Skeletal muscle tissue (tissue), 4 donors: ENCODE results near the gene CTU2. TPM values are rescaled to one million over a fixed set of nuclear protein-coding genes. Genes with fewer than 3 reads are reported as not detected.
"Not testable (repeated sequence)": the region's sequence is repeated elsewhere in the genome, so short reads cannot be mapped to it uniquely, and the experiment has no call there.

Experiments used
- H3K27ac ChIP-seq: one replicate; pipeline ENCODE4 v1.7.0; 2013; ENCODE audit warnings: mild to moderate bottlenecking, low read depth, low read length, inconsistent platforms
- H3K27me3 ChIP-seq, 3 donors: one replicate each; pipeline ENCODE4 v1.7.0; 2013; ENCODE audit warnings: low read length in 3 of 3; ENCODE audit not compliant: control insufficient read depth in 3 of 3, insufficient read depth in 3 of 3
- H3K36me3 ChIP-seq, 3 donors: one replicate each; pipeline ENCODE4 v1.7.0; 2013; ENCODE audit warnings: low read length in 3 of 3; ENCODE audit not compliant: control insufficient read depth in 3 of 3, insufficient read depth in 3 of 3
- H3K4me1 ChIP-seq, 3 donors: one replicate each; pipeline ENCODE4 v1.7.0; 2013; ENCODE audit warnings: low read length in 3 of 3, mild to moderate bottlenecking in 3 of 3; ENCODE audit not compliant: control insufficient read depth in 3 of 3, insufficient read depth in 3 of 3
- H3K4me3 ChIP-seq, 3 donors: one replicate each; pipeline ENCODE4 v1.7.0; 2013; ENCODE audit warnings: low read length in 3 of 3
- H3K9ac ChIP-seq, 3 donors: one replicate each; pipeline ENCODE4 v1.7.0; 2013; ENCODE audit warnings: low read length in 3 of 3, mild to moderate bottlenecking in 3 of 3, moderate library complexity in 2 of 3, low read depth in 1 of 3
- H3K9me3 ChIP-seq, 3 donors: one replicate each; pipeline ENCODE4 v1.7.0; 2013; ENCODE audit warnings: low read length in 3 of 3; ENCODE audit not compliant: control insufficient read depth in 3 of 3
- total RNA-seq: library from RNA; depleted of rRNA; stranded (reverse); fragments of >200 nt; gene quantifications from one replicate; pipeline ENCODE4 v1.2.3, GENCODE V29; 2014
- donor health status: Osteomylitis.

Gene CTU2
- total RNA-seq, 1 donor from 2014 or later, result 10.4 TPM

DNA sequence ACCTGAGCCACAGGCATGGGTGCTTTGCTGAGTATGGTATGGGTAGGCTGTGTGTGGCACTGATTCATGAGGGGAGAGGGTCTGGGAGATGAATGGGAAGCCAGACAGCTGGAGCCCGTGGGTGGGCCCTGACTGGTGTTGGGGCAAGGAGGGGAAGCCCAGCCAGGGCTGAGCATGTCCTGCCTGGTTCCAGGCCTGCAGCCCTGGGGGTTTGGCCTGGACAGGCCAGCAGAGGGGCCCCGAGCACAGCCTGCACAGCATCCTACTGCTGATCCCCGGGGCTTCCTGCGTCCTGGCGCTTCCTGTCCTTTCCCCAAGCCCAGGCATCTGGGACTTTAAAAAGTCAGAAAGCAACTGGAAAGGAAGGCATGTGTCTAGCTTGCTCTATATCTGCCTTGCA lies 38.8 kb upstream of the CTU2 start:
- Histone ChIP-seq H3K27ac (no peak overlapping the region), H3K9ac (peak overlapping the region in 1 of 3 donors; percentile 25), H3K4me3 (no peak overlapping the region), H3K9me3 (no peaks in the 10 kb centered on the region), H3K4me1 (peaks cover 28 to 40% (median 34%) of the 10 kb centered on the region in 3 donors), H3K36me3 (peaks cover 0 to 3% (median 2%) of the 10 kb centered on the region in 3 donors), H3K27me3 (no peaks in the 10 kb centered on the region)

DNA sequence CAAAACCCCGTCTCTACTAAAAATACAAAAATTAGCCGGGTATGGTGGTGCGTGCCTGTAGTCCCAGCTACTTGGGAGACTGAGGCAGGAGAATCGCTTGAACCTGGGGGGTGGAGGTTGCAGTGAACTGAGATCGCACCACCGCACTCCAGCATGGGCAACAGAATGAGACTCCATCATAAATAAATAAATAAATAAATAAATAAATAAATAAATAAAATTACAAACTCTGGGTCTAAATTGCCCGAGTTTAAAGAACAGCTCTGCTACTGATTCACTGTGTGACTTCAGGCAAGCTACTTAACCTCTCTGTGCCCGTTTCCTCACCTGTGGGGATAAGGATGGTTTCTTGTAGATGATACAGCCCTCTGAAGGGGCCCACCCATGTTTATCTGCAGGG lies 36.8 kb upstream of the CTU2 start:
- not testable (repeated sequence) for H3K36me3 ChIP-seq, H3K27ac ChIP-seq, H3K9me3 ChIP-seq, H3K4me3 ChIP-seq, H3K27me3 ChIP-seq
- H3K9ac ChIP-seq, result peak overlapping the region in 1 of 3 donors; percentile 45
- peaks cover 35 to 53% (median 51%) of the 10 kb centered on the region in 3 donors for H3K4me1 ChIP-seq

DNA sequence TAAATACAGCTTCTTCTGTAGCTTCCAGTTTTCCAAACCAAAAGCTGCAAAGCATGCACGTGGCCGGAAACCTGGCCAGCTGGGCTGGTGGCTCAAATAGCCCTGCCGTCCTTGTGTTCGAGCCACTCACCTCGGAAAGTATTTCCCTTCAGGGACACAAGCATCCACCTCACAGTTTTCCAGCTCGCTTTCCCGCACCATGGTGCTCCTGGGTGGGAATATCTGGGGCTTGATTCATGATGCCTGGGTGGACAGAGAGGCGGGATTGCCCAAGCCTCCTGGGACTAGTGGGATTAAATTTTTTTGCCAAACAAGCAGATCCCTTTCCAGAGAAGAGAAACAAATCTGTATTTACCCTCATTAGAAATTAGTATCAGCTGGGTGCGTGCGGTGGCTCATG lies 36.3 kb upstream of the CTU2 start:
- H3K36me3 ChIP-seq, result peaks cover 2 to 3% (median 2%) of the 10 kb centered on the region in 3 donors
- peaks cover 35 to 57% (median 52%) of the 10 kb centered on the region in 3 donors for H3K4me1 ChIP-seq
- no peak overlapping the region for H3K4me3 ChIP-seq
- H3K27ac ChIP-seq, result no peak overlapping the region
- no peaks in the 10 kb centered on the region for H3K9me3 ChIP-seq
- H3K9ac ChIP-seq, result peak overlapping the region in 1 of 3 donors; percentile 45
- H3K27me3 ChIP-seq, result no peaks in the 10 kb centered on the region

DNA sequence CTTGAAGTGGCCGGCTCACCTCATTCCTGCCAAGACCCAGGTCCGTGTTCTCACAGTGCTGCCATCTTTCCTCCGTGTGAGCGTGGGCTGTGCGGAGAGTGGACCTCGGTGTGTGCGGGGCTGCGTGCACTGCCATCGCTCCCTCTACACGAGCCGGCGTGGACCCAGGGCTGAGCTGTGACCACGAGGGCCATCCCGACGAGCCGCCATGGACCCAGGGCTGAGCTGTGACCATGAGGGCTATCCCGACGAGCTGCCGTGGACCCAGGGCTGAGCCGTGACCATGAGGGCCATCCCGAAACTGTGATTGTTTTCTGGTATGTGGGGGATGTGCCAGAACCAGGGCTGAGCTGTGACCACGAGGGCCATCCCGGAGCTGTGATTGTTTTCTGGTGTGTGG lies 34.5 kb upstream of the CTU2 start:
- Histone ChIP-seq H3K4me3 (no peak overlapping the region), H3K9ac (peak overlapping the region in 1 of 3 donors; percentile 33), H3K27ac (peak overlapping the region; percentile 90), H3K4me1 (peaks cover 48 to 69% (median 66%) of the 10 kb centered on the region in 3 donors), H3K9me3 (no peaks in the 10 kb centered on the region), H3K36me3 (peaks cover 0 to 2% (median under 1%) of the 10 kb centered on the region in 3 donors), H3K27me3 (peaks cover 0 to under 1% (median 0%) of the 10 kb centered on the region in 3 donors)

DNA sequence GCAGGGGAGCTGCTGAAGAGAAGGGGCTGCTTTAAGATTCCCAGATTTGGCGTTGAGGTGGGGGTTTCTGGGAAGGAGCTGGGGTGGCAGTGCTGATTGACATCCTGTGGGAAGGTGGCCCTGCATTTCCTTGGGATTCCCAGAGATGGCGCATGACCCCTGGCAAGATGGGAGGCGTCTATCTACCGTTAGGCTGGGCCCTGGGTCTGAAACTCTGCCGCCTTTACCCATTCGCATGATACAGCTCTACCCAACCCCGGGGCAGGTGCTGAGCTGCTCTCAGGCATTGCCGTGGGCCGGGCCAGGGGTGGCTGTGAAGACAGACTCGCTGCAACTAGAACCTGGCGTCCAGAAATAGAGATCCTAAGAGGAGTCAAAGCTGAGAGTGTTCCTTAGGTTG lies 33.5 kb upstream of the CTU2 start:
- Histone ChIP-seq H3K9ac (peak overlapping the region in 2 of 3 donors; percentile 25 to 59), H3K4me1 (peaks cover 58 to 79% (median 76%) of the 10 kb centered on the region in 3 donors), H3K27me3 (peaks cover 0 to 4% (median 0%) of the 10 kb centered on the region in 3 donors), H3K36me3 (peaks cover 0 to 3% (median 2%) of the 10 kb centered on the region in 3 donors), H3K9me3 (no peaks in the 10 kb centered on the region), H3K27ac (peak overlapping the region; percentile 90), H3K4me3 (peak overlapping the region in 1 of 3 donors; percentile 20)

DNA sequence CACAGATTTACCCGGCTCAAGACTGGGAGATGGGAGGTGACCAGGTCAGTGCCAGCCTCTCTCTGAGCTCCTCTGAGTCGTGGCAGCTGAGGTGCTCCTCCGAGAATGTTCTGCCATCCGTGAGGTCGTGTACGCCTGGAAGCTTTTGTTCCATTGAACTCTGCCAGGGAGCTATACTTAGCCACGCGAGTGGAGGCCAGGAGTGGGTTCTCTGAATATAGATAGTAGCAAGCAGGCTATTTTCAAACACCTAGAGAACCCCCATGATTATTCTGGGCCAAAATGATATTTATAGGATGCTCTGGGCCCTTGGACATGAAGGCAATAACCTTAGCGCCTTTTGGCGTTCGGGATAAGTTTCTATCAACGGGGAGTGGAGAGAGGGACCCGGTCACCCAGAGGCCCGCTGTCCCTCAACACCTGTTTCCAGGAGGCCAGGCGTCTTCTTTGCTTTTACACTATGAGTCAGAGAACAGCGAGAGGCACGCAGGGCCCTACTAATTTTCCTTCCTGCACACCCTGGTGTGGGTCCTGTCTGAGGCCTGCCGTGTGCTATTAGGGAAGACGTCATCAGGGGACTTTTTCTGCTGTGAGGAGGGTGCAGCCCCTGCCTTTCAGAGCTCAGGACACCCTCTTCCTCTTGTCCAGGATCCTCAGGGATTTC lies 32.5 kb upstream of the CTU2 start:
- peak overlapping the region in 2 of 3 donors; percentile 35 to 45 for H3K4me3 ChIP-seq
- no peaks in the 10 kb centered on the region for H3K9me3 ChIP-seq
- peak overlapping the region; percentile 90 for H3K27ac ChIP-seq
- H3K36me3 ChIP-seq, result peaks cover 0 to 3% (median 2%) of the 10 kb centered on the region in 3 donors
- peaks cover 0 to 13% (median 0%) of the 10 kb centered on the region in 3 donors for H3K27me3 ChIP-seq
- H3K4me1 ChIP-seq, result peaks cover 68 to 89% (median 83%) of the 10 kb centered on the region in 3 donors
- H3K9ac ChIP-seq, result peak overlapping the region; percentile 63 to 73 (median 71)

DNA sequence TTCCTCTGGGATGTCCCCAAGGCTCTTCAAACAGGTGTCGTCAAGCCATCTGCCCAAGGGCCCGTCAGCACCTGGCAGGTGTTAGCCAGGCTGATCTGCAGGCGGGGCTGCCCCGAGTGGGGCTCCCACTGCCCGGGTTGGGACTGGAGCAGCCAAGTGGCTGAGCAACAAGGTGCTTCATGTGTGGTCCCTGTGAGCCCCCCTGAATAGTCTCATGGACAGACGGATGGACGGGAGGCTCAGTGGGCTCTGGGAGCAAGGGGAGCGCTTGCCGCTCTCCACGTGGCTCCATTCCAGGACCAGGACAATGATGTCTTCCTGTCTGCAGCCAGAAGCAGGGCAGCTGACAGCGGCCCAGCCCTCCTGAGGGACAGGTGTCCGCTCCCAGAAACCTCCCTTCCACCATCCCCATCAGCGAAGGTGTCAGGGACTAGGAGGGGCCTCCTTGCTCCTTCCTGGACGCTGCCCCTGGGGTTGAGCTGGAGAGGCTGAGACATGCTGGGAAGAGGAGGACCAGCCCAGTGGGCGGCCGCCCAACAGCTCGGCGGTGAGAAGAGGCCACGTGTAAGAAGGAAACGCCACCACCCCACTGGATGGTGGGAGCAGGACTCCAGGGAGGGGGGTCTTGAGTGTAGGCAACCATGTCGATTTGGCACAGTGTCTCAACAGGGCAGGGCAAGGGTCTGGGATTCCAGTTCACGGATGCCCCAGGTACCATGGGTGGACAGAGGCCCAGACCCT lies 29.6 kb upstream of the CTU2 start:
- Histone ChIP-seq H3K9ac (peak overlapping the region in 1 of 3 donors; percentile 45), H3K9me3 (no peaks in the 10 kb centered on the region), H3K4me3 (peak overlapping the region in 1 of 3 donors; percentile 22), H3K4me1 (peaks cover 71 to 88% (median 75%) of the 10 kb centered on the region in 3 donors), H3K27ac (peak overlapping the region; percentile 90), H3K27me3 (peaks cover 0 to 23% (median 7%) of the 10 kb centered on the region in 3 donors), H3K36me3 (peaks cover 2 to 11% (median 7%) of the 10 kb centered on the region in 3 donors)

DNA sequence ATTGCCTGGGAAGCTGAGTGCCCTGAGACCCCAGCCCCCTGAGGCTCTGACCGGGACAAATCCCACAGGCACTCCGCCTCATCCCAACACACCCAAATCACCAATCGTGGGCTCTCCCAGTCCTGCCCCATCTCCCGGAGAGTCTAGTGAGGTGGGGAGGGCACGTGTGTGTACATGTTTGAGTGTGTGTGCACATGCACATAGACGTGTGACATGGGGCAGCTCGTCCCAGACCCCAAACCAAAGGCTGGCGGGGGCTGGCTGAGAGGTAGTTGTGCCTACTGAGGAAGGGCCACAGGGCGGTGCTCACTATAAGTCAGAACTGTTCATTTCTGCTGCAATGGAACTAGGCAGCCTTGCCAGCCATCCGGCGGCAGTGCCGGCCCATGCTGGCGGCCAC lies 28.6 kb upstream of the CTU2 start:
- Histone ChIP-seq H3K27me3 (peaks cover 0 to 23% (median 7%) of the 10 kb centered on the region in 3 donors), H3K9me3 (no peaks in the 10 kb centered on the region), H3K9ac (peak overlapping the region in 2 of 3 donors; percentile 2 to 3), H3K4me3 (no peak overlapping the region), H3K4me1 (peaks cover 63 to 84% (median 66%) of the 10 kb centered on the region in 3 donors), H3K36me3 (peaks cover 2 to 11% (median 7%) of the 10 kb centered on the region in 3 donors), H3K27ac (no peak overlapping the region)

DNA sequence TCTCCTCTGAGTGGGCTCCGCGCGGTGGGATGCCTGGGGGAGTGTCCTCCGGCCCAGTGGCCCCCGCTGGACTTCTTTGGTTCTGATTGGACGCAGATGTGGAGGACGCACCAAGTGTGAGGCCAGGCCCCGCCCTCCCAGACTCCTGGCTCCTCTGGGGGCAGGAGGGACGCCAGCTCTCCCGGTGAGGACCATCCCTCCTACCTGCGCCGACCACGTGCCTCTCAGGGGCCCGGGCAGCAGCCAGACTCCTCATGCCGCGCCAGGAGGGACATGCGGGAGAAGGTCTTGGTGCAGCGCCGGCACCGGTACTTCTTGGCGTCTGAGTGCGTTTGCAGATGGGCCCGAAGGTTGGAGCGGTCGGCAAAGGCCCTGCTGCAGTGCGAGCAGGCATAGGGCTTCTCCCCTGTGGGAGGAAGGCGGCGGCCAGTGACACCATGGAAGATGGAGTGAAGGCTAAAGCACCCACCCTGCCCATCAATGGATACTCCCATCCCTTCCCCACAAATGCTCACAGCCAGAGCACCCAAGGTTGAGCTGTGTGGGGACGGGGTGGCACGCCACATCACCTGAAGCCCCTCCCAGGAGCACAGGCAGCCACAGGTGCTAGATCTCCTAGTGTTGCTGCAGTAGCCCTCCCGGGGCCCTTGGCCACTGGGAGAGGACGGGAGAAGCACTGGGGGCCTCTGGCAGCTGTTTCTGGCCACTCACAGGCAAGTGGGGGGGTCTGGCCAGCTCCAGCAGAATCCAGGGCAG lies 27.9 kb upstream of the CTU2 start:
- peaks cover 2 to 11% (median 7%) of the 10 kb centered on the region in 3 donors for H3K36me3 ChIP-seq
- H3K27me3 ChIP-seq, result peaks cover 0 to 23% (median 7%) of the 10 kb centered on the region in 3 donors
- H3K9ac ChIP-seq, result peak overlapping the region in 2 of 3 donors; percentile 16 to 53
- no peak overlapping the region for H3K4me3 ChIP-seq
- H3K27ac ChIP-seq, result no peak overlapping the region
- H3K4me1 ChIP-seq, result peaks cover 56 to 78% (median 59%) of the 10 kb centered on the region in 3 donors
- H3K9me3 ChIP-seq, result no peaks in the 10 kb centered on the region
